CD14-positive monocyte (primary cell): Measurements from ENCODE around the gene WWOX. TPM values are rescaled to one million over a fixed set of nuclear protein-coding genes. Genes with fewer than 3 reads are reported as not detected.

Source experiments
- DNase-seq, 3 donors: peaks; one replicate each; pipeline ENCODE4 v3.0.0-alpha.2; 2011 to 2022
- H2AFZ ChIP-seq: 2 replicates; pipeline ENCODE4 v1.6.0; 2012; ENCODE audit warnings: mild to moderate bottlenecking, low read depth, low read length, inconsistent platforms; ENCODE audit not compliant: insufficient read depth, poor library complexity, severe bottlenecking
- H3K27ac ChIP-seq, 2 donors: 1 replicate in 1 of 2; 2 replicates in 1 of 2; pipeline ENCODE4 v1.5.1; 2012 to 2013; ENCODE audit warnings: low read length in 2 of 2, control low read depth in 1 of 2, inconsistent platforms in 1 of 2, low read depth in 1 of 2, mild to moderate bottlenecking in 1 of 2
- H3K27me3 ChIP-seq, 2 donors: one replicate each; pipeline versions ENCODE4 v1.6.0 to v1.6.1; 2011 to 2013; ENCODE audit warnings: low read length in 2 of 2; ENCODE audit not compliant: control insufficient read depth in 2 of 2, insufficient read depth in 2 of 2
- H3K36me3 ChIP-seq, 2 donors: replicated peaks in 1 of 2; 1 replicate in 1 of 2; 2 replicates in 1 of 2; pipeline versions ENCODE4 v1.5.1 to v1.6.1; 2012 to 2013; ENCODE audit warnings: low read length in 2 of 2, control low read depth in 1 of 2, inconsistent platforms in 1 of 2, mild to moderate bottlenecking in 1 of 2; ENCODE audit not compliant: insufficient read depth in 2 of 2, control insufficient read depth in 1 of 2
- H3K4me1 ChIP-seq, 2 donors: 1 replicate in 1 of 2; 2 replicates in 1 of 2; pipeline versions ENCODE4 v1.5.1 to v1.6.1; 2012 to 2013; ENCODE audit warnings: low read length in 2 of 2, control low read depth in 1 of 2, inconsistent platforms in 1 of 2, mild to moderate bottlenecking in 1 of 2, moderate library complexity in 1 of 2; ENCODE audit not compliant: insufficient read depth in 2 of 2, control insufficient read depth in 1 of 2
- H3K4me2 ChIP-seq: replicated peaks from 2 replicates; pipeline ENCODE3; 2012; ENCODE audit warnings: low read length, moderate library complexity, mild to moderate bottlenecking; ENCODE audit not compliant: poor library complexity, severe bottlenecking; ENCODE audit errors: extremely low read depth
- H3K4me3 ChIP-seq, 3 experiments: fragments of 200-600 bp in 1 of 3; sonication (generic) in 1 of 3; replicated peaks in 1 of 3; 1 replicate in 2 of 3; 2 replicates in 1 of 3; pipeline ENCODE4 v1.5.1; 2011 to 2013; ENCODE audit warnings: low read length in 3 of 3, mild to moderate bottlenecking in 3 of 3, control low read depth in 2 of 3, low read depth in 2 of 3, inconsistent platforms in 1 of 3, moderate library complexity in 1 of 3
- H3K79me2 ChIP-seq: 2 replicates; pipeline ENCODE4 v1.6.0; 2012; ENCODE audit warnings: mild to moderate bottlenecking, control low read depth, inconsistent platforms, low read length, moderate library complexity; ENCODE audit not compliant: insufficient read depth
- H3K9ac ChIP-seq: 2 replicates; pipeline ENCODE4 v1.6.0; 2017; ENCODE audit warnings: low read length, mild to moderate bottlenecking; ENCODE audit not compliant: insufficient read depth, poor library complexity, severe bottlenecking
- H3K9me3 ChIP-seq, 2 donors: replicated peaks in 1 of 2; 1 replicate in 1 of 2; 2 replicates in 1 of 2; pipeline versions ENCODE4 v1.5.1 to v1.6.1; 2012 to 2013; ENCODE audit warnings: low read length in 2 of 2, control low read depth in 1 of 2; ENCODE audit not compliant: control insufficient read depth in 1 of 2, insufficient read depth in 1 of 2
- H4K20me1 ChIP-seq: 2 replicates; pipeline ENCODE4 v1.6.0; 2012; ENCODE audit warnings: mild to moderate bottlenecking, low read length, control low read depth, moderate library complexity; ENCODE audit not compliant: insufficient read depth
- H3K27ac Mint-ChIP-seq, 7 donors: one replicate each; pipeline ENCODE4 v1.8.0; 2020; ENCODE audit warnings: mild to moderate bottlenecking in 7 of 7, mixed read lengths in 7 of 7, moderate library complexity in 6 of 7, inconsistent platforms in 2 of 7
- H3K27me3 Mint-ChIP-seq, 3 donors: one replicate each; pipeline ENCODE4 v1.8.0; 2021 to 2022; ENCODE audit warnings: low read depth in 3 of 3, mild to moderate bottlenecking in 3 of 3, mixed read lengths in 3 of 3, moderate library complexity in 3 of 3, inconsistent platforms in 1 of 3
- H3K36me3 Mint-ChIP-seq, 2 donors: one replicate each; pipeline ENCODE4 v1.8.0; 2020; ENCODE audit warnings: mixed read lengths in 2 of 2, inconsistent platforms in 1 of 2, mild to moderate bottlenecking in 1 of 2
- H3K4me1 Mint-ChIP-seq: one replicate; pipeline ENCODE4 v1.8.0; 2020; ENCODE audit warnings: mild to moderate bottlenecking, mixed read lengths
- H3K4me3 Mint-ChIP-seq, 2 donors: one replicate each; pipeline ENCODE4 v1.8.0; 2020; ENCODE audit warnings: mild to moderate bottlenecking in 2 of 2, mixed read lengths in 2 of 2, moderate library complexity in 1 of 2
- H3K9me3 Mint-ChIP-seq, 7 donors: one replicate each; pipeline ENCODE4 v1.8.0; 2020 to 2022; ENCODE audit warnings: mixed read lengths in 7 of 7, mild to moderate bottlenecking in 6 of 7, moderate library complexity in 6 of 7, inconsistent platforms in 2 of 7
- CTCF ChIP-seq: fragments of 200-600 bp; IDR thresholded peaks from one replicate; pipeline ENCODE4 v1.8.0; 2022; ENCODE audit warnings: antibody characterized with exemption, mild to moderate bottlenecking
- WGBS: methylation state at CpG from one replicate; pipeline ENCODE4 v1.1.5; 2013; ENCODE audit warnings: missing lambda C conversion rate; ENCODE audit not compliant: insufficient coverage; 5-methylcytosine and 5-hydroxymethylcytosine counted together
- intact Hi-C, 2 donors: fragments of 100-400 bp; cut with micrococcal nuclease; formaldehyde crosslinking; loops; one replicate each; pipeline versions ENCODE4 v1.15.0 to v1.15.1; 2023
- polyA plus RNA-seq, 3 donors: library from polyadenylated mRNA; depleted of rRNA in 1 of 3; unstranded in 2 of 3; stranded (reverse) in 1 of 3; fragments of 300-500 nt in 2 of 3; fragments of >200 nt in 1 of 3; fragmentation: Illumina TruSeq in 2 of 3; gene quantifications; 1 replicate in 2 of 3; 2 replicates in 1 of 3; pipeline ENCODE4 v1.2.3, GENCODE V29; 2012 to 2021

Gene WWOX
- polyA plus RNA-seq, 3 donors = 4.0 to 7.0 (median 6.3) TPM

GRCh38 chr16:79069633-79070032, 970.2 kb downstream of the WWOX start:
- Mint-ChIP-seq H3K27ac (no peak overlapping the region), H3K27me3 (peaks cover 0 to 7% (median 4%) of the 10 kb centered on the region in 3 donors), H3K4me3 (no peak overlapping the region), H3K4me1 (peaks cover 13% of the 10 kb centered on the region), H3K9me3 (no peaks in the 10 kb centered on the region), H3K36me3 (no peaks in the 10 kb centered on the region)
- Histone ChIP-seq H3K4me3 (no peak overlapping the region), H3K27me3 (peaks cover 0 to 6% of the 10 kb centered on the region in 2 donors), H3K27ac (no peak overlapping the region), H3K9ac (no peak overlapping the region), H3K4me1 (peaks cover 9 to 10% of the 10 kb centered on the region in 2 donors), H3K79me2 (no peaks in the 10 kb centered on the region), H3K9me3 (no peaks in the 10 kb centered on the region), H3K36me3 (no peaks in the 10 kb centered on the region), H4K20me1 (no peaks in the 10 kb centered on the region), H3K4me2 (no peak overlapping the region), H2AFZ (no peak overlapping the region)
- TF ChIP-seq CTCF = no peak
- intact Hi-C loops = no loop called here
- no CpG with 5 or more reads among the region's 1 CpG for WGBS
- no peak for DNase-seq

DNA sequence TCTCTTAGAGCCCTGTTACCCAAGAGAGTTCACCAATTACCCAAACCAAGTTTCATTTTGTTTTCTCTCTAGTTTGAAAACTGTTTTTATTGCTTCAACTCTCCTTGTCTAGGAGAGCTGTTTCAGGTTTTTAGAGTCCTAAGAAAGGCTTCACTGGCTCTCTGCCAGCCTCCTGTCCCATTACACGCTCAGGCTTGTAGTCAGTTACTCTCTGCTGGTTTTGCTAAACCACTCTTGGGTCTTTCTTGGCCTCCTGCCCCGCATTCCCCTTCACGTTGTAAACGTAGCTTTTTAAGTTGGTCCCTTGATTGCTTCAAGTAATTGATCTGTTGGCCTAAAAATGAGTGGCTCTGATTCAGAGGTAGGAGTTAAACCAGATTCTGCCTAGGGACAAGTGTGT, 972.0 kb downstream of the WWOX start:
- no peaks in the 10 kb centered on the region for H3K79me2 ChIP-seq
- H3K4me2 ChIP-seq = no peak overlapping the region
- intact Hi-C loops = no loop called here
- H3K9me3 Mint-ChIP-seq = no peaks in the 10 kb centered on the region
- no peak for DNase-seq
- no peak overlapping the region for H2AFZ ChIP-seq
- WGBS = 30% methylated on average over 2 of the region's 4 CpGs
- peaks cover 10% of the 10 kb centered on the region in 2 donors for H3K4me1 ChIP-seq
- H3K27me3 ChIP-seq = peaks cover 0 to 7% of the 10 kb centered on the region in 2 donors
- H3K4me1 Mint-ChIP-seq = peaks cover 13% of the 10 kb centered on the region
- H3K9ac ChIP-seq = no peak overlapping the region
- H3K4me3 Mint-ChIP-seq = no peak overlapping the region
- peaks cover 4 to 12% (median 5%) of the 10 kb centered on the region in 3 donors for H3K27me3 Mint-ChIP-seq
- no peak overlapping the region for H3K4me3 ChIP-seq
- H3K9me3 ChIP-seq = no peaks in the 10 kb centered on the region
- H3K27ac ChIP-seq = no peak overlapping the region
- no peaks in the 10 kb centered on the region for H4K20me1 ChIP-seq
- no peaks in the 10 kb centered on the region for H3K36me3 ChIP-seq
- TF ChIP-seq CTCF = no peak
- no peaks in the 10 kb centered on the region for H3K36me3 Mint-ChIP-seq
- no peak overlapping the region for H3K27ac Mint-ChIP-seq
